ENCODE results near the gene ANO3. TPM values are rescaled to one million over a fixed set of nuclear protein-coding genes. Genes with fewer than 3 reads are reported as not detected.

ANO3 gene
- total and polyA plus RNA-seq, 2 of the 8 experiments (the other 6 are each of a cell fraction or from before 2014, with no cell fraction given), result not detected

DNA sequence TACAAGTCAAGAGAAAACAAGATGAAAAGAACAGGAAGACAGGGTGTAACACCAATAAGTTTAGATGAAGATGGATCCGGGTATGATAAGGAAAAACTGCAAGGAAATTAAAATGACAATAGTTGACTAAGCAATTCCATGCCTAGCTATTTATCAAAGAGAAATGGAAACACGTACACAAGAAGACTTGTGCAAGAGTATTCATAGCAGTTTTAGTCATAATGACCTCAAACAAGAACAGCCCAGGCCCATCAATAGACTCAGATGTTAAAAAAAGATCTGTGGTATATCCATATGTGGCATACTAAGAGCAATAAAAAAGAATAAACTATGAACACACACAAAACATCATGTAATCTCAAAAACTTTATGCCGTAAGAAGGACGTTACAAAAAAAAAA lies 356.8 kb downstream of the ANO3 start:
- Histone ChIP-seq H3K27ac (ENCODE audit: low read depth, low read length) (no peak overlapping the region), H3K4ac (replicated peaks; ENCODE audit: insufficient read length, low read depth, low read length) (no peak overlapping the region), H3K27me3 (replicated peaks in 1 of 4; ENCODE audit: control insufficient read depth in 3 of 4, extremely low read depth in 1 of 4, insufficient read depth in 3 of 4, low read length in 3 of 4) (no peaks in the 10 kb centered on the region), H3K9me3 (ENCODE audit: insufficient read depth in 2 of 2, low read depth in 1 of 2, low read length in 1 of 2) (no peaks in the 10 kb centered on the region), H2BK120ac (replicated peaks; ENCODE audit: low read depth, low read length) (no peak overlapping the region), H2BK15ac (ENCODE audit: low read length) (no peak overlapping the region), H3K18ac (ENCODE audit: extremely low read depth, low read length) (no peak overlapping the region), H3K9ac (replicated peaks in 1 of 4; ENCODE audit: extremely low read depth in 1 of 4, low read depth in 3 of 4, low read length in 3 of 4) (no peak overlapping the region), H4K5ac (ENCODE audit: insufficient read length, low read depth, low read length) (no peak overlapping the region), H3K23ac (ENCODE audit: insufficient read length) (no peak overlapping the region), H3K4me1 (replicated peaks in 1 of 4; ENCODE audit: control insufficient read depth in 3 of 4, insufficient read depth in 4 of 4, low read length in 3 of 4) (no peaks in the 10 kb centered on the region), H3K23me2 (ENCODE audit: low read depth, low read length) (no peaks in the 10 kb centered on the region), H4K8ac (ENCODE audit: extremely low read depth, insufficient read depth, low read length) (no peak overlapping the region), H2AK5ac (ENCODE audit: low read depth, low read length) (no peak overlapping the region), H2BK5ac (ENCODE audit: low read depth, low read length) (no peak overlapping the region), H4K20me1 (replicated peaks in 1 of 2; ENCODE audit: control insufficient read depth in 1 of 2, insufficient read depth in 2 of 2, low read length in 2 of 2) (no peaks in the 10 kb centered on the region), H3K56ac (replicated peaks; ENCODE audit: insufficient read length, low read depth, low read length) (no peak overlapping the region), H3K36me3 (ENCODE audit: control insufficient read depth in 2 of 4, insufficient read depth in 4 of 4, low read length in 3 of 4) (no peaks in the 10 kb centered on the region), H2BK12ac (ENCODE audit: low read depth, low read length) (no peak overlapping the region), H3K4me2 (ENCODE audit: insufficient read depth in 1 of 2, low read depth in 2 of 2, low read length in 2 of 2) (no peak overlapping the region), H3K14ac (ENCODE audit: insufficient read length) (no peak overlapping the region), H3K4me3 (ENCODE audit: extremely low read depth in 1 of 4, insufficient read depth in 2 of 4, low read depth in 3 of 4, low read length in 4 of 4) (no peak overlapping the region), H3K79me1 (ENCODE audit: low read depth, low read length) (no peaks in the 10 kb centered on the region), H4K91ac (replicated peaks; ENCODE audit: insufficient read length, low read length) (no peak overlapping the region), H2AFZ (ENCODE audit: low read length) (no peak overlapping the region), H3K79me2 (ENCODE audit: control insufficient read depth in 1 of 2, insufficient read depth in 2 of 2, low read length in 2 of 2) (no peaks in the 10 kb centered on the region), H2BK20ac (ENCODE audit: low read length) (no peak overlapping the region)
- no peak for FAIRE-seq
- ChIA-PET POLR2A (ENCODE audit: partially characterized antibody) (no interaction called here), CTCF (ENCODE audit: partially characterized antibody) (interaction anchor here (0.6 kb wide), 1 partner anchor 1028 kb away, joined by 3 read pairs; no protein-coding TSS in a partner anchor)
- 93% methylated on average over 4 of the region's 4 CpGs; no CpG with 5 or more reads in 1 of the 2 experiments for WGBS, 2 experiments (ENCODE audit: extremely low coverage in 1 of 2, insufficient coverage in 1 of 2, insufficient read length in 1 of 2, insufficient replicate concordance in 2 of 2, low coverage in 1 of 2, low lambda C conversion rate in 2 of 2, missing lambda C conversion rate in 1 of 2)
- no peak for DNase-seq (ENCODE audit: low read depth in 1 of 2, low spot score in 2 of 2)
- TF ChIP-seq RNF2 (IDR thresholded peaks at IDR 0.05; ENCODE audit: borderline replicate concordance, low read depth, low read length, missing control alignments, poor library complexity, severe bottlenecking) (no peak), EZH2 (IDR thresholded peaks at IDR 0.05; ENCODE audit: low read depth, low read length, severe bottlenecking) (no peak), SUZ12 (IDR thresholded peaks at IDR 0.05; ENCODE audit: low read length) (no peak), CEBPB (IDR thresholded peaks at IDR 0.05; ENCODE audit: low read depth, low read length) (no peak), MAFK (IDR thresholded peaks at IDR 0.05; ENCODE audit: low read depth, low read length) (no peak)
